ENCODE results near the gene RABGGTA.

- TF ChIP-seq POLR2AphosphoS5 (IDR thresholded peaks at IDR 0.05; ENCODE audit: low read depth), result no peak
- no peak for TF ChIP-seq CTCF (IDR thresholded peaks at IDR 0.05; ENCODE audit: insufficient read depth, low read length)
Observed at GRCh38 chr14:24270537-24271133, 762 bp downstream of the RABGGTA start.
